Activated T-cell treated with anti-CD3 and anti-CD28 coated beads for 4 hours (primary cell): ENCODE results near the gene TGM2.

Source experiments
- DNase-seq: peaks from one replicate; pipeline ENCODE4 v3.0.0-alpha.2; 2020

Gene TGM2

DNA sequence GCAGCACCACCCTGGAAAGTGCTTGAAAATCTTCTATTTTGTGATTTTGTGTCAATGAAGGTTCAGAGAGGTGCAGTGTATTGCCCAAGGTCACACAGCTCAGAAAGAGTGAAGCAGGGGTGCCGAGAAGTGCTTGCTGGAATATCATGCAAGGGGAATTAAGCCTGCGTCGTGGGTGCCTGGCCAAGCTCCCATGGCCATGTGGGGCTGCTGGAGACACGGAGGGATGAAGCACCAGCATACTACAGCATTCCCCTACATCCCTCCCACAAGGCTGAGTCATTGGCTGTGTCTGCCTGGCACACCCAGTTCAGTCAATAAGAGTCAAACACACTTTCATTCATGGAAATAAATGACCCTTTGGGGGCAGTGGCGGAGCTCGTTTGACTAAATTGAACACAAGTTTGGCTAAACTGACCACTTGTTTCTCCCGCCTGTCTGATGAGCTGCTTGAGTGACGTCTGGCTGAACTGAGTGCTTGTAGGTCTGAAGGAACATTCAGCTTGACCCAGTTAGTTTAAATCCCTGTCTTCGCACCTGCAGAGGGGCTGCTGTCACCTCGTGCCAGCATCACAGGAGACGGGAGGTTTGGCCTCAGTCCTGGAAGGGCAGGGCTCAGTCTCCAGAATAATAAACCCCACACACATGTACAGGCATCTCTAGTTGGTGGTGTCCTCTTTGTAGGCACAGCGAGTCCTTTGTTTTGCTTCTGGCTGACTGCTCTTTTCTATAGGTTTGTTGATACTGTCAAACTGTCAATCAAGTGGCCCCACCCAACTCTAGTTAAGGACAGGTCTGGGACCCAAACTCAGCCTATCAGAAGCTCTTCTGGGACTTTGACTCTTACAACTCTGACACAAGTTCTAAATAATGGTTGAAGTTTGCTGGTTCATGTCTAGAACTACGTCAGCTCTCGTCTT is 8.4 kb upstream of the TGM2 start:
- no peak for DNase-seq

DNA sequence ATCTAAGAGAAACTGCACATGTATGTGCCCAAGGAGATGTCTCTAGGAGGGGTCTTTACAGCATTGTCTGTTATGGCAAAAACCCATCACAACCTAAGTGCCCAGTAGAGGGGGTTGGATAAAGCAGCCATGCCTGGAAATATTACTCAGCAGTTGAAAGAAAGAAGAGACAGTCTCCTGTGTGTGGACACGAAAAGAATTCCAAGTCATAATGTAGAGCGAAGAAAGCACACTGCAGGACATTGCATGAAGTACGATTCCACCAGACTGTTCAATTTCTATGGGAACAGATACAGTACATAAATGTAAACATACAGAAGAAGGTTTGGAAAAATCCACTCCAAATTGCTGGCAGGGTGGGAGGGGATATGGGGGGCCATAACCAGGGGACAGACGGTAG is 7.3 kb upstream of the TGM2 start:
- DNase-seq = no peak

DNA sequence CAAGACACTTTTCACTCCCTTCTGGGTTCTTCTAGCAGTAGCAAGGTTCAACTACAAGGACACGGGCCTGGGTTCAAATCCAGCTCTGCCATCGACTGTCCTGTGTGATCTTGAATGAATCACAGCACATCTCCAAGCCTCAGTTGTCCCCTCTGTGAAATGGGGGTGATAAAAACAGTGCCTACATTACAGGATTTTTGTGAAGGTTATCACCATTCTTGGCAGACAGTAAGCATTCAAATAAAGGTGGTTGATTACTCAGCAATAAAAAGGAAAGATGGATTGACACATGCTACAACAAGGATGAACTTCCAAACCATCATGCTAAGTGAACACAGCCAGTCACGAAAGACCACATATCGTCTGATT is 6.6 kb upstream of the TGM2 start:
- no peak for DNase-seq

GRCh38 chr20:38170826-38171674 is 6.0 kb upstream of the TGM2 start:
- DNase-seq = no peak

DNA sequence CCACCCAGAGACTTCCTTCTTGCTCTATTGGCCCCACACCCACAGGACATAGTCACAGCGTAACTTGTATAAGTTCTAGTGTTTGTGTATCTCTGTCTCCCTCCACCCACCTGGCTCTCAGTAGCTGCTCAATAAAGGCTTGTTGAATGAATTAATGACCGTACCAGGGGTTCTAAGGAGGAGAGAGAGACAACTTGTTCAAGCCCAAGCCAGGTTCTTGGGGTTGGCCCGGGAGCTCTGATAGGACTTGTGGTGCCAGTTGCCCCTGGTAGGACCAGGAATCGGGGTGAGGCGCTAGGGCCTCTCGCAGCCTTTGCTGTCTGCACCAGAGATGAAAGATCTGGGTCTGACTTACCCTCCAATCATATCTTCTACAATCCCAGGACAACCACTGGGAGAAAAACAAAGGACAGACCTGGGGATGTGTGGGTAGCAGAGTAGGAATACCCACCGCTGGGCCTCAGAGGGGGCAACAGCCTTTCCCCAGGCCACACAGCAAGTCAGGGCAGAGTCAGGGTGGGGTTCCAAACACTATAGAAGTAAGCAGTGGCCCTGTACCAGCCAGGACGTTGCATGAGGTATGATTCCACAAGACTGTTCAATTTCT is 5.3 kb upstream of the TGM2 start:
- DNase-seq = no peak

GRCh38 chr20:38169636-38170193 is 4.6 kb upstream of the TGM2 start:
- DNase-seq = no peak

- DNase-seq = no peak
These were observed 3.9 kb upstream of the TGM2 start for GRCh38 chr20:38168791-38169589.

DNA sequence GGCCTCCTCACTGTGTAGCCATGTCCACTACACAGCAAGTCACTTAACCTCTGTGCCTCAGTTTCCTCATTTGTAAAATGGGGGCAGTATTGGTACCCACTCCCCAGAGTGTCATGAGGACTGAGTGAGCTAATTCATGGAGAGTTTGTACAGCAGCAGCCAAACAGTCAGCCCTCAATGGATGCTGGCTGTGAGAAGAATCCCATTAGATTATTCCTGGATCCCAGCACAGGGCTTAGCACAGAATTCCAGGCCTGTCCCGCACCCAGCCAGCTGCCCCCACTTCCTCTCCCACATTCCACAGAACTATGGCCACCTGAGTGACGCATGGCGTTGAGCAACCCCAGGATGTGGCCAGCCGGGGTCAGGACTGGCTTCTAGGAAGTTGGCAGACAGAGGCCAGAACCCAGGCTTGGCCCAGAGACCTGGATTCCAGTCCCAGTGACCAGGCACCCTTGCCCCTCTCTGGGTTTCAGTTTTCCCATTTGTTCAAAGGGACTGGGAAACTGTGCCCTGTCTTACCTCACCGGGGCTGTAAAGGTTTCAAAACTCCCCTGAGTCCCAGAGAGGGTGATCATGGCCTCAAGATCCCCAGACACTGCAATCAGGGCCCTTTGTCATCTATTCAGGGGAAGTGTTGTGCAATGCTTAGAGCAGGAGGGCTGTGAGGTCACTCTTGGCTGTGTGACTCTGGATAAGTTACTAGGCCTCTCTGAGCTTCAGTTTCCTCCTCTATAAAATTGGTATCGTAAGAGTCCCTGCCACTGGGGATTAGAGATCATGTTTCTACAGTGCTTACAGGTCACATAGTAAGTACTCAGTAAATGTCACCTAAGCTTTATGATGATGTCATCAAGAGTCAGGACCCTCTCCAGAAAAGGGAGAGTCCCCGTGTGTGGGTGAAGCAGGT is 3.0 kb upstream of the TGM2 start:
- no peak for DNase-seq

DNA sequence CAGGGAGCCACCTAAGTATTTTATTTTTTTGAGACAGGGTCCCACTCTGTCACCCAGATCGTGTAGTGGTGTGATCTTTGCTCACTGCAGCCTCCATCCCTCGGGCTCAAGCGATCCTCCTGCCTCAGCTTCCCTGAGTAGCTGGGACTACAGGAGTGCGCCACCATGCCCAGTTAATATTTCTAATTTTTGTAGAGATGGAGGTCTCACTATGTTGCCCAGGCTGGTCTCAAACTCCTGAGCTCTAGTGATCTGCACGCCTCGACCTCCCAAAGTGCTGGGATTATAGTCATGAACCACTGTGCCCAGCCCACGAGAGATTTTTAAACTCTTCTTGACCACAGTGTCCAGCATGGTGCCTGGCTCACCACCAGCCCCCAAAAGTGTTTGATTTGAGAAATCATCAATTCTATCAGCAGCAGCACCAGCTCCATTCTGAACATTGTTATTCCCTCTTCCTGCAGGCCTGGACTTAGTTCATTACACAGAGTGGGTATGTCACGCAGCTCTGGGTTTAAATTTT is 2.3 kb upstream of the TGM2 start:
- no peak for DNase-seq

DNA sequence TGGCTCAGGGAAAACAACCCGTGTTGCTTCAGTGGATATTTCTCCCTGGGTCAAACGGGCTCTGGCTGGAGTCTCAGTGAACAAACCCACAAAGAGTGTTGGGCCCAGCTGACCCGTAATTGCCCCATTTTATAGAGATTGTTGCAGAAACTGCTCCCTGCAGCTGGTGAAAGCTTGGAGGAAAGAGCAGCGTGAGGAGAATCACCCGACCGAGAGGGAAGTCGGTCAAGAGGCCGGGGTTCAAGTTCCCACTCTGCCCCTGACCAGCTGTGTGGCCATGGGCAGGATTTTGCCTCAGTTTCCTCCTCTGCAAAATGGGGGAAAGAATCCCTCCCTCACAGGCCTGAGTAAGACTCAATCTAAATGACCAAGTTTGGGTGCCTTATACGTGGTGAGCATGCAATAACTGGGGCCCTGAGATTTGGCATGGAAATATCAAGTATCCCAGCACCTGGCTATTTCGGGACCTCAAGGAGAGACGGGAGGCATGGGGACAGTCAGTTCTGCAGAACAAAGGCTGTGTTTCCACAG is 1.7 kb upstream of the TGM2 start:
- no peak for DNase-seq

DNA sequence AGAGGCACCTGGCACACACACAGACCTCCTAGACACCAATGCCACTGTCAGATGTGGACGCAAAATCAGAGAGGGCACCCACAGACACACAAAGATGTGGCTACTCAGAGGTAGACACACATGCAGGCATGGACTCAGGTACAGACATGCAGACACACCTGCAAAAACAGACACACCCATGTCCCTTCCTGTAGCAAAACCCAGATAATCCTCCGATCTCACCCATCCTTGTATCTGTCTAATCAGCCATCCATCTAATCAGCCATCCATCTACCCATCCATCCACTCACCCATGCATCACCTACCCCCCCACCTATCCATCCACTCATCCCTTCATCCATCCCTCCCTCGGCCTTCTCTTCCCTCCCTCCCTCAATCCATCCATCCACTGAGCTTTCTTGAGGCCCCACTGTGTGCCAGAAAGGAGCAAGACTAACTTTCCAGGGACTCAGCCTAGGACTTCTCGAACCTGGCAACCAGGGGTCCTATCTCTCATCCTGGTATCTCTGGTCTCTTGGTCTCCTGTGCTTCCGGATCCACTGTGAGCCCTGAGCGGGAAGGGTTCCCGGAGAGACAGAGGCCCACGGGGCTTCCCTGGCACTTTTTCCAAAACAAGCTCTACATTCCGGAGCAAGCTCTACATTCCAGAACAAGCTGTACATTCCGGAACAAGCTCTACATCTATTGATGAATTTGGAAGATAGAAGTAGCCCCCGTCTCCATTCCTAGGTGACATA is 1.1 kb upstream of the TGM2 start:
- DNase-seq = no peak

DNA sequence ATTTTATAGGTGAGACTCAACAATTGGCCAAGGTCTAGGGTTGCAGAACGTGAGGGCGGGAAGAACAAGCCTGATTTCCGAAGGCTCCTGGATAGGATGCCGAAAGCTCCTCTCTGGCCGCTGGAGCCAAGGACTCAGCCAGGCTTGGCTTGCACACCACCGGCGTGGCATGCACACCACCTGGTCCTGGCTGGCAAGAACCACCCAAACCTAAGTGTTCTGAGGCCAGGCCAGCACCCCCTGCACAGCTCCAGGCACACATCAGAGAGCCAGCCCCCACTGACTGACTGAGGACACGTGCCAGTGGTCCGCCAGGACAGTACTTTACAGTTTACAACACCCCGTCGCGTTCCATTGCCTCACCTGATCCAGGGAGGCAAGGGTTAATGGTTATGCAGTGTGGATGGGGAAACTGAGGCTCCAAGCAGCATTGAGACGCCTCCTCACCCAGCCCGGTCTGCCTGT is 414 bp downstream of the TGM2 start:
- no peak for DNase-seq

GRCh38 chr20:38164069-38164468 is 1.0 kb downstream of the TGM2 start:
- DNase-seq = no peak

DNA sequence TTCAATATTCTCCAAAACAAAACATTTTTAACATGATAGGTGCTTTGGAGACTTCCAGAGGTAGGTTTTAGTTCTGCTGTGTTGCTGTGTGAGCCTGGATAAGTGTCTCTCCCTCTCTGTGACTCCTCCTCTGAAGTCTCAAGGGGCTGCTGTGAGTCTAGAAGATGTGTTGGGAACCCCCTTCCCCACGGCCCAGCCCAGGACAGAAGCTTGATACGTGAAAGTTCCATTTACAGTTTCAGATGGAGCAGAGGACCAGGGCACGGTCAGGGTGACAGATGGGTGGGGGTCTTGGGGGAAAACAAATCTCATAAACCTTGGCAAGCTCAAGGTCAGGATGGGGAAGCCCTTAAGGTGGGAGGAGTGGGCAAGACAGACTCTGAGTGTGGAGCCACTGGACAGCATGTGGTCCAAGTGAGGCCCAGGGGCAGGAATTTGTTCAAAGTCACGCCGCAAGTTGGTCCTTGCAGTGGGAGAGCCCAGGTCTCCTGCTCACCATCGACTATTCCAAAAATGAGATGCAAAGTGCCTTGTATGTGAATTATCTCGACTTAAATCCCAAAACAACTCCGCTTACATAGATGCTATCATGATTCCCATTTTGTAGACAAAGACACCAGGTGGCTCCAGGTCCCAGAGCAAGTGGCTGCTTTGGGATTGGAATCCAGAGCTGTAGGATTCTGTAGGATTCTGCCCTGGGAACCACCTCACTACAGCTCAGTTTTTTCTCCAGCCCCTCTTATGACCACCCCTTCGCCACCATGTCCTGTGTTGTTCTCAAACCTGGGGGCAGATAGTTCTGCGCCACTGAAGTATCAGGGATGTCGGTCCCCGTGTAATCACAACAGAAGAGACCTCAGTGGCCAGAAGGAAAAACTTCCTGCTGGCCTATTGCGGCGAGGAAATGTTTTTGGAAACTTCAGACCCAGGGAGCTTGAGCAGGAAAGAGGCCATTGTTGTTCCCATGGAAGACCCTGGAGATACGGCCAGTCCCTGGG is 1.9 kb downstream of the TGM2 start:
- DNase-seq = no peak

DNA sequence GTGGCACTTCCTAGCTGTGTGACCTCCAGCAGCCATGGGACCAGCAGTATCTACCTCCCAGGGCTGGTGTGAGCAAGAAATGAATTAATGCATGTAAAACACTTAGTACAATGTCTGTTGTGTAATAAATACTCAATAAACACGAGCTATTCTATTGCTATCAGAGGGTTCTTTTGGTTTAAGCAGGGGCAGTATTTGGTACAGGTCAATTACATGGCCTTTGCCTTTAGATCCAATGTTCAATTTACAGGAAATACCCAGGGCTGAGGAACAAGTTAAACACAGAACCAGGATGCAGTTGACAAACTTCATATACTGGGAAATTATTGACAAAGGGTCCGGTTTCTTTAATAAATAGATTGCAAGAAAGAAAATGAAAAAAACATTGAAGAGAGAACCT is 2.9 kb downstream of the TGM2 start:
- no peak for DNase-seq

DNA sequence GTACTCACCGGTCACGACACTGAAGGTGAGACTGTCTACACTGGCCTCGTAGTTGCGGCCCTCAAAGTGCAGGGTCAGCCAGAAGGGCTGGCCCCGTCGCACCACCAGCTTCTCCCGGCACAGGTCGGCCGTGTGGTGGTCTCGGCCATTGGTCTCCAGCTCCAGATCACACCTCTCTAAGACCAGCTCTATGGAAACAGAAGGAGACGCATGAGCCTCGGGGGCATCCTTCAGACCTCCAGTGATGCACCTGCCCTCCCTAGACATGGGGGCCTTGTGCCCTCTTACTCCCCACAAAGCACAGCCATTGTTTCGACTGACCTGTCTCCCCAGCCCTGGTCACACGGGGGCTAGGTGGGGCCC is 3.7 kb downstream of the TGM2 start:
- no peak for DNase-seq

- DNase-seq = no peak
These were observed 4.9 kb downstream of the TGM2 start for GRCh38 chr20:38159957-38160756.

DNA sequence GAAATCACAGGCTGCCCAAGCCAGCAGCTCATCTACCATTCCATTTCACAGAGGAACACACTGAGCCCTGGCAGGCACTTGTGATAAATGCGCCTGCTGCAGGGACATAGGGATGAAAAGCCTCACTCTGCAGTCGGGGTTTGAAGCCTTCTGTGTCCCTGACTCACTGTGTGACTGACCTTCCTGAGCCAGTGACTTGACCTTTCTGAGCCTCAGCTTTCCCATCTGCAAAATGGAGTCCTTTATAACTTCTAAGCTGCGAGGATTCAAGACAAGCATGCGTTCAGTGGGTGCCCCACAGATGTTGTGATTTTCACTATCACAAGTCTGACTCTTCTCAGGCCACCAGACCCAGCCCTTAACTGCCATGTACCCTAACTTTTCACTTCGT is 5.5 kb downstream of the TGM2 start:
- DNase-seq = no peak
